GM15510 (cell line): ENCODE data around the gene RPL9.

Source experiments
- POLR2A ChIP-seq: IDR thresholded peaks from 3 replicates; pipeline ENCODE4 v1.6.1; 2011; ENCODE audit warnings: borderline replicate concordance; ENCODE audit not compliant: insufficient read length; ENCODE audit errors: extremely low read depth

RPL9 gene

GRCh38 chr4:39458505-39459300 lies at the start of gene RPL9, which contains the start of gene LIAS:
Gene RPL9, minus strand, starts transcription at chr4:39458922. Its CDS starts 483 bp downstream, at chr4:39458439.
Gene LIAS, plus strand, starts transcription at chr4:39459056. Its CDS starts 62 bp downstream, at chr4:39459118.
- peak; percentile 97 for TF ChIP-seq POLR2A

GRCh38 chr4:39505581-39505980 lies 46.9 kb upstream of the RPL9 start:
- TF ChIP-seq POLR2A: no peak

- TF ChIP-seq POLR2A: no peak
These were observed 45.8 kb upstream of the RPL9 start for GRCh38 chr4:39504538-39504937.

- TF ChIP-seq POLR2A: no peak
These were observed 43.4 kb upstream of the RPL9 start for GRCh38 chr4:39502019-39502663.

- TF ChIP-seq POLR2A: no peak
These were observed 40.0 kb upstream of the RPL9 start for GRCh38 chr4:39498727-39499020.

GRCh38 chr4:39497909-39498726 lies 39.4 kb upstream of the RPL9 start:
- TF ChIP-seq POLR2A: no peak

GRCh38 chr4:39495446-39496213 lies 36.9 kb upstream of the RPL9 start:
- TF ChIP-seq POLR2A: no peak

GRCh38 chr4:39494354-39494753 lies 35.6 kb upstream of the RPL9 start:
- TF ChIP-seq POLR2A: no peak

- no peak for TF ChIP-seq POLR2A
These were observed 31.6 kb upstream of the RPL9 start for GRCh38 chr4:39490322-39490721.

GRCh38 chr4:39486221-39486804 lies 27.6 kb upstream of the RPL9 start:
- no peak for TF ChIP-seq POLR2A

- no peak for TF ChIP-seq POLR2A
These were observed 26.0 kb upstream of the RPL9 start for GRCh38 chr4:39484582-39485272.

GRCh38 chr4:39480902-39481695 lies 22.4 kb upstream of the RPL9 start:
- TF ChIP-seq POLR2A: no peak

GRCh38 chr4:39480251-39480650 lies 21.5 kb upstream of the RPL9 start:
- TF ChIP-seq POLR2A: no peak
